Measurements from ENCODE around the gene HS6ST3. TPM values are rescaled to one million over a fixed set of nuclear protein-coding genes. Genes with fewer than 3 reads are reported as not detected.

The HS6ST3 gene
- total RNA-seq, 1 donor from 2014 or later = under 0.01 TPM

DNA sequence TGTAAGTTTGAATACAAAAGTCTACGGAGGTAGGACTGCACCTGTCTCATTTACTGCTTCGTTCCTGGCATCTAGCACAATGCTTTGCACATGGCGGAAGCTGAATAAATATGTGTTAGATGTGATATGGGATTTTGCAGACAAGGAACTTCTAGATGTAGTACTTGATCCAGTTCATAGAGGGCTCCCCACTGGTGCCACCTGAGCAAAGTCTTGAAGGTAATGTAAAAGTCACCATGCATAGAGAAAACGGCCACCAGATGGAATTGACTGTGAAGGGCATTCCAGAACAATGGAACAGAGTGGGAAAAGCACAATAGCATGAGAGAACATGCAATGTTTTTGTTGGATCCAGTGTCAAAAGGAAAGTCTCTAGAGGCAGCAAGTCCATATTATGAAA is 209.3 kb downstream of the HS6ST3 start:
- no peak for DNase-seq (ENCODE audit: low read depth)

DNA sequence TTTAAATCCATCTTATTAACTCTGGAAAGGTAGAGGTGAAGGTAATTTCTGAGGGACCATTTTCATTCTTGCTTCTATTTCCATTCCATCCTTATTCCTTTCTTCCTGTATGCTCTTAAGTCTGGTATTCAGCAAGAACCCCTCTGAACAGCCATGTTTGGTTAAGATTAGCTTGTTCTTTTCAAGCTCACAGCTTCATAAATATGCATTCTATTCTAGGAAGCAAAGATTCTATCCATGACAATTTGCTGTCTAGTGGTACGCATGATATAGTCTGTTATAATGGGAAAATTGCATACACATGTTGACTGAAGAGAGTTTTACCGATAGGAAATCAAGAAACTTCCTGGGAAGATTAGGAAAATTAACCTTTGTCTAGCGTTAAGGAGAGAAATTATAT is 218.7 kb downstream of the HS6ST3 start:
- DNase-seq (ENCODE audit: low read depth) = no peak

DNA sequence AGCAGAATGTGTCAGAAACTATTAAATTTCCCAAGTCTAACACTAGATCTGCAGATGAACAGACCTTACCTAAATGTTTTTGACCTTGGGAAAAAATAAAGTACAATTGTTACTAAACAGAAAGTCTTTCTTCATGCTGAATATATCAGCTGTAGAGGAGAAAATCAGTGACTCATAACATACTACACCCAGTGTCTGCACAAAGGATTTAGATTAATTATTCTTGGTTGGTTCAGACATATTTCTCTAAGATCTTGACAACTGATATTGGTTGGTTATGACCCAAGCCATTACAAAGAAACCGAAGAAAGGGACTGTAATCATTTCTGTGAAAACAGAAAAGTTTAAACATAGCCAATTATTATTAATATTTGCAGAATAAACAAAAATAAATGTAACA is 225.1 kb downstream of the HS6ST3 start:
- no peak for DNase-seq (ENCODE audit: low read depth)

DNA sequence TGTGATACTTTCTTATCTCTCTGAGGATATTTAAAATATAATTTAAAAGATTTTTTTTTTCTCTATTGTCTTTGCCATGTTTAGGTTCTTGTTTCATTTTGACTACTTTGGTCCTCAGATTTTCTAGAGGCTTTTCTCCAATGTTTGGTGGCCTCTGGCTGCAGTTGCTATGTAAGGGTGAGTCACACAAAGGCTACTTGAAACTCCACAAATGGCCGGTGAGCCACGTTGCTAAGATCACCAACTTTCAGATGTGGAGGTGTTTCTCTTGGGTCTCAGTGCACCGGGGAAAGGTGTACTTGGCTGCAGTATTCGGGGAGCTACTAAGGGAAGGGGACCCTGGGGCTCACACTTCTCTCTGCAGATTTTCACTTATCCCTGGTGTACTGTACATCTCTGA is 248.1 kb downstream of the HS6ST3 start:
- DNase-seq (ENCODE audit: low read depth) = no peak

DNA sequence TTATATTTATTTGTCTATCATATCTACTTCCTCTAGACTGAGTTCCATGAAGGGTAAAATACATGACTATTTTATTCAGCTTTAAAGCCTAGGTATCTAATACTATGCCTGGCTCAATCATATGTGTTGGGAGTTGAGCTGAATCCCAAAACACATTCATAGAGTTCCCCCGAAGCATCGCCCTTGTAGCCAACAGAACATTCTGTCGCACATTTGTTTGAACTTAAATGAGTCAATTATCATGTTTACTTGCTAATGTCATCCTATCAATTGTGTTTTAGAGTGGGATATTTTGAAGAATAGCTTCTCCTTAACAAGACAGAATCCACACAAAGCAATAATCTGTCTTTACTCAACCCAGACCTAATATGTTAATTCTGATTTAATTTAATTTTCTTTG is 252.4 kb downstream of the HS6ST3 start:
- DNase-seq (ENCODE audit: low read depth) = no peak

DNA sequence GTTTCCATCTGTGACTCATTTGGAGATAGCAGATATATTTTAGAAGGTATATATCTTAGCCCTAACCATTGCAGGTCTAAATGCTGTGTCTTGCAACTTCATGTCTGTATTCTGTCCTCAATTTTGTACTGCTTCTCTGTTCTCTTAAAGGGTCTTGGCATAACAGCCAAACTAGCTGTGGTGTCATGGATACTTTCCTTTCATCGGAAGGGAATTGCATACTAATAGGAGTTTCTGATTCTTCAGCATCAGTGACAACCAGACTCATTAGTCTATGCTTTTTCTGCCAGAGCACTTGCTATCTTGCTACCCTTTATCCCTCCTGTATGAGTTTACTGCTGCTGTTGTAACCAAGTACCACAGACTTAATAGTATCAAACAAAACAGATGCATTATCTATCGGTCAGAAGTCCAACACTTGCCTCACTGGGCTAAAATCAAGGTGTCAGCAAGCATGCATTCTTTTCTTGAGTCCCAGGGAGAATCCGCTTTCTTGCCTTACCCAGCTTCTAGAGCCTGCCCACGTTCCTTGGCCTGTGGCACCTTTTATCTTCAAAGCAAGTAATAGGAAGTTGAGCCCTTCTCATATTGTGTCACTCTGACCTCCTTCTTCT is 253.1 kb downstream of the HS6ST3 start:
- DNase-seq (ENCODE audit: low read depth) = no peak

DNA sequence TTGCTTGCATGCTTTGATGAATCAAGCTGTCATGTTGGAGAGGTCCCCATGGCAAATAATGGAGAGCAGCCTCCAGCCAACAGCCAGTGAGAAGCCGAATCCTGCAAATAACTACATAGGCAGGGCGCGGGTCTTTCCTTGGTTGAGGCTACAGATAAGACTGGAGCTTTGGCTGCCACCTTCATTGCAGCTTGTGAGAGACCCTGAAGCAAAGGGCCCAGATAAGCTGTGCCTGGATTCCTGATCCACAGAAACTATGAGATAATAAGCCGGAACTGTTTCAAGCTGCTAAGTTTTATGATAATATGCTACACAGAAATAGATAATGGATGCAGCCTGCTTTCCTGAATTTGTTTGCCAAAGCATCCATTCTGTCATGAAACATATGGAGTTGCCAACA is 257.0 kb downstream of the HS6ST3 start:
- DNase-seq (ENCODE audit: low read depth) = no peak

DNA sequence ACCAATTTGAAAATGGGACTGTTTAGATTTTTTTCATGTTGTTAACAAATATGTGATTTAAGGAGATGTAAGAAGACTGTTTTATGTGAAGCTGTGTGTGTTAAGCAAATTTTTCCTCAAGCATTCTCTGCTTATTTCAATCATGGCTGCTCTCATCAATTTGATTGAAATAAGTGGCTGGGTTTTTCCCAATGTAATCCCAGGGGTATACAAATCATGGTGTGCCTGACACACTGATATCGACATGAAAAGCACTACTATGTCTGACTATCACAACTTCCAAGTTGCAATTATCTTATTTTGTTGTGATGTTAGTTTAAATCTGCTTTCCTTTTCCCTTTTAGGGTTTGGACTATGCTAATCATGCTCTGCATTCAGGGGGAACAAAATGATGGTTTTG is 283.7 kb downstream of the HS6ST3 start:
- no peak for DNase-seq (ENCODE audit: low read depth)

DNA sequence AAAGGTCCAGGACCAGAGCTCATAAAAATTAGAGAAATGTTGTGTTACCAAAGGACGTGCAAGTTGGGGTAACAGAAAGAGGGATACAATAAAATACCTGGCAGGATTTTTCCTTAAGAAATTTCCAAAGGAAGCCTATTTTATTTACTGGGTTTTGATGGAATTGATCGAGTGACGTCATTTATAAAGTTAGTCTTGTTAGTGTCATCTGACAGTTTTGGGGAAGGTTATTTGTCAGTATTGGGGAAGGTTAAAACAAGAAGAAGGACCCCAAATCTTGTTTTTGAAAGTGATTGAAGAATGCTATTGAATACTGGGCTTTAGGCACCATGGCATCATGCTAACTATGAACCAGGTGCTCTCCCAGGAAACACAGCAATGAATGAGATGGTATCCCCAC is 287.9 kb downstream of the HS6ST3 start:
- no peak for DNase-seq (ENCODE audit: low read depth)

DNA sequence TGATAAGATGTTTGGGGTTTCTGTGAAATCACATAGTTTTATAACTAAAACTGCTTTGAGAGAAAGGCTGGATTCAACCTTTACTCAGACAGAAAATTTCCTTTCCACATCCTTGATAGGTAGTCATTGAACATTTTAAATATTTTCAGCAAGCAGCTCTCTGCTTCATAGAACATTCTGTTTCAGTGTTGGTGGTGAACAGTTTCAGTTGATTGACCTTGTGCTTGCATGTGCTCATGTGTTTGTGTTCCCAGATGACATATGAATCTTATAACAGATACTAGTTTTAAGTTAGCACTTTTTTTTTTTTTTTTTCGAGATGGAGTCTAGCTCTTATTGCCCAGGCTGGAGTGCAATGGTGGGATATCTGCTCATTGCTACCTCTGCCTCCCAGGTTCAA is 290.1 kb downstream of the HS6ST3 start:
- DNase-seq (ENCODE audit: low read depth) = no peak

DNA sequence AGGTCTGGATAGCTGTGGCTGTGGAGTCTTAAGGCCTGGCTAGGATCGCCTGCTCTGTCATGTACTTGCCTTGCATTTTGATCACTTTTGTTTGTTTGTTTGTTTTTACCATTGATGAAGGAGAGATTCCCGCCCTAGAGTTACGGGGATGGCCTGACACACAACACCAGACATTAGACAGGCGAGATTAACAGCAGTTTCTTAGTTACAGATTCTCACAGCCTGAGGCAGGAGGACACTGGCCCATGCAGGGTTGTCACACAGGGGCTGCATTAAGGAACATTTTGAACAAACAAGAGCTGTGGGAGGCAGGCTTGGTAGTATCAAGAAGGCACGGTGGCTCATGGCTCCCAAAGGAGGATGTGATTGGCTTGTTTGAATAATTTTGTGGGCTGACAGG is 291.8 kb downstream of the HS6ST3 start:
- DNase-seq (ENCODE audit: low read depth) = no peak

DNA sequence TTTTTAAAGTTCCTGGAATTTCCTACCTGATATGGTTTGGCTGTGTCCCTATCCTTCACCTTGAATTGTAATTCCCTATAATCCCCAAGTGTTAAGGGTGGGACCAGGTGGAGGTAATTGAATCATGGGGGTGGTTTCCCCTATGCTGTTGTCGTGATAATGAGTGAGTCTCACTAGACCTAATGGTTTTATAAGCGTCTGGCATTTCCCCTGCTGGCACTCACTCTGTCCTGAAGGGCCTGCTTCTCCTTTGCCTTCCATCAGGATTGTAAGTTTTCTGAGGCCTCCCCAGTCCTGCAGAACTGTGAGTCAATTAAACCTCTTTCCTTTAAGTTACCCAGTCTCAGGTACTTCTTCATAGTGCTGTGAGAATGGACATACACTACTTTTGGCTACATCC is 298.7 kb downstream of the HS6ST3 start:
- no peak for DNase-seq (ENCODE audit: low read depth)

DNA sequence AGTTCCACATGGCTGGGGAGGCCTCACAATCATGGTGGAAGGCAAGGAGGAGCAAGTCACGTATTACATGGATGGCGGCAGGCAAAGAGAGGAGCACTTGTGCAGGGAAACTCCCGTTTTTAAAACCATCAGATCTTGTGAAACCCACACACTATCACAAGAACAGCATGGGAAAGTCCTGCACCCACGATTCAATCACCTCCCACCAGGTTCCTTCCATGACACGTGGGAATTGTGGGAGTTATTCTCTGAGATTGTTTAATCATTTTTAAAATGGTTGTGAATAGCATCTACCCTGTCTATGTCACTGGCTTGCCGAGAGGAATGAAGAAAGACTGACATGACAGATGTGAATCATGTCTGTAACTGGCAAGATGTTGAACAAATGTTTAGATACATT is 301.7 kb downstream of the HS6ST3 start:
- DNase-seq (ENCODE audit: low read depth) = no peak

DNA sequence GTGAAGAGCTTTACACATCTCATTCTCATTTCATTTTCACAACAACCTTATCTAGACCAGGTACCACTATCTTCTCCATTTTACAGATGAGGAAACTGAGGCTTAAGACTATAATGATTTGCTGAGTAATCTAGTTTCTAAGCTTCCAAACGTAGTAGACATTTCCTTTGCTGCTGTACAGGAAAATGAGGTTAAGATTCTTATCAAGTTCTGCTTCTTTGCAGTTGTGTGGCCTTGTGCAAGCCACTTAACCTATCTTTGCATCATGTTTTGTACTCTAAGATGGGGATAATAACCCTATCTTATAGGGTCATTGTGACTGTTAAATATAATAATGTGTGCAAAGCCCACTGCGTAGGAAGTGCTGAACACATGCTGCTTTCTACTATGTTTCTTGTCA is 307.9 kb downstream of the HS6ST3 start:
- DNase-seq (ENCODE audit: low read depth) = no peak

DNA sequence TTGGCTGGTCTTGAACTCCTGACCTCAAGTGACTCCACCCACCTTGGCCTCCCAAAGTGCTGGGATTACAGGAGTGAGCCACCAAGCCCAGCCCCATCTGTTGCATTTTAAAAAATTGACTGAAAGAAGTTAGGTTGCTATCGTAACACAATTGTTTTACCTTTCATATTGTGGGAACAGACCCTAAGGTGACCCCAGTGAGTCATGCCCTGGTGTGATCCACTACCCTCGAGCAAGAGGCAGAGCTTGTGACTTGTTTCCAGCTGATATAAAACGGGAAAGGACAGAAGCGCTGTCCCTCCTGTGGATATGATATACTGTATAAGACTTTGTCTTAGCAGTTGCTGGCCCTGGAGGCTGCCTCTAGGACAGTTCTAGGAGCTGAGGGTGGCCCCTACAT is 308.6 kb downstream of the HS6ST3 start:
- DNase-seq (ENCODE audit: low read depth) = no peak

DNA sequence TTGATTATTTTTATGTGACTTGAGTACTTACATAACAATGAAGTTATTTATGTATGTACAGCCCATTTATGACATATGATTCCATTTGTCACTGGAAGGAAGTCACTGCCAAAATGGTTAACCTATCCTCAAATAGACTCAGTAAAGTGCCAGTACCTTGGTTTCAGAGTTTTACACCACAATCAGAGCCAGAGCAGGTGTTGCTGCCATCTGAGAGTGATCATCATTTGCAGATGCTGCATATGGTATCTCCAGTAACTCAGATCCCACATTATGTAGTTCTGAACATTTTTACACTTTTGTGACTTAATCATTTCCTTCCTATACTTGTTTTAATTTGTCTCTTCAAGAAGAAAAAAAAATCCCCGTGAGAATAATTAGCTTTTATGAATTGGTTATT is 313.3 kb downstream of the HS6ST3 start:
- DNase-seq (ENCODE audit: low read depth) = no peak

DNA sequence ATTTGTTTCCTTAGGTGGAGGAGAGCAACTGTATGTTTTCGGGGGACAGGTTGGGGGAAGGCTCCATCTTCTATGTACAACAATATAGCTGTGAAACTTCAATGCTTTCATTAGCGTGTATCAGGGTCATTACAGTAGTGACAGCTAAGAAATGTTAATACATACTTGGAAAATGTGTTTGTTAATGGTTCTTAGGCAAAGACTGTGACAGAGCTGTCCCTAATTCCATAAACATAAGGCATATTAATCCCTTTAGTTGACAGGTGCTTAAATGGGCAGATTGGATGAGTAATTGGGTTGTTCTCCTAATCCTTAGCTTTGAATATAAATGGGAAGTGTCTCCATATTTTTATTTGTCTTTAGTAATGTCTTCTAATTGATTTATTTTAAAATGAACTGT is 313.7 kb downstream of the HS6ST3 start:
- no peak for DNase-seq (ENCODE audit: low read depth)

DNA sequence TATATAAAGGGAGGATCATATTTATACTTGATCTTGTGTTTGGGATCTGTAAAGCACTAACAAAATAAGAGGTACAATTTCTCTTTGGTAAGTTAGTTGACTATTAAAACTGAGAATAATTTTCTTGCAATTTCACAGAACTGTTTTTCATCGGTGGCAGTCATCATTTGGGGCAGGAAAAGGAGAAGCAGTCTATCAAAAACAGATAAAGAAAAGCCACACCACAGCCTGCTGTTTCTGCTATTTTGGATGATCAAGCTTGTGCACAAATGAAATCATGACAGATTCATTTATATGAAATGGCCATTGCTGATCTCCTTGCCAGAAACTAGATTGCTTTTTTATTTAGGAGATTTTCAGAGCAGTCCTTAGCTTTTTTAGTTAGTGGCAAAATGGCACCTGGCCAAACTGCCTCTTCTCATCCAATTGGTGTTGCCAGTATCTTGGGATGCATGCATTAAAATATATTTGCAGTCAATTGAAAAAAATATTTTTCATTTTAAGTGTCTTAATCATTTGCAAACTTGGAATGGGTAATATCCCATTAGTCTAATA is 326.0 kb downstream of the HS6ST3 start:
- DNase-seq (ENCODE audit: low read depth) = no peak

DNA sequence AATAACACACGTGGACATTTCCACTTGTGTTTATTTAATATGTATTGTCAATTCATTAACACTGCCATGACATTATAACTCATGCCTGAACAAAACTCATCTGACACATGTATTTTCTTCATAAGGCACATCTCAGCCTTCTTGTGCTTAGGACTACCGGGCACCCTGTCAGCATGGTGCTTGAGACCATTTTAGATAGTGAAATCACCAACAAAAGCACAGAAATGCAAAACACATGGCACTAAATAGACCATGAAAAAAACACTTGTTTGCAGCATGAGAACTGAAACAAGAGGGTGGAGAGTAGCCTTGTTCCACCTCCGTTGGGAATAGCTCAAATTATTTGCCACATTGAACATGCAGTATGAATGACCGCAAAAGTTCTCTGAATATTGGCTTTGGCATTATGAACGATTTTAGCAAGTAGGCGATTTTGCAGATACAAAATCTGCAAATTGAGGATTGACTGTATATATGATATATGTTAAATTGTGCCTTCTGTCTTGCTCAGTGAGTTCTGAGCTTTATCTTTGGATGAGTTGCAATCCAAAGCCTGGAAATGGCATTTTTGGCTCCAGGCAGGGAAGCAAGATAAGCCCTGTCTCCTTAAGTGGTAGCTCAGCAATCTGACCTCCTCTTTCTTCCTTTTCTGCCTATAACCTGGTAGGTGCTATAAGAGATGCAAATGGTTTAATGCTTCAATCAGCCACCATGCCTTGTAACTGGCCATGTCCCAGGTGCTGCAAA is 328.2 kb downstream of the HS6ST3 start:
- no peak for DNase-seq (ENCODE audit: low read depth)

DNA sequence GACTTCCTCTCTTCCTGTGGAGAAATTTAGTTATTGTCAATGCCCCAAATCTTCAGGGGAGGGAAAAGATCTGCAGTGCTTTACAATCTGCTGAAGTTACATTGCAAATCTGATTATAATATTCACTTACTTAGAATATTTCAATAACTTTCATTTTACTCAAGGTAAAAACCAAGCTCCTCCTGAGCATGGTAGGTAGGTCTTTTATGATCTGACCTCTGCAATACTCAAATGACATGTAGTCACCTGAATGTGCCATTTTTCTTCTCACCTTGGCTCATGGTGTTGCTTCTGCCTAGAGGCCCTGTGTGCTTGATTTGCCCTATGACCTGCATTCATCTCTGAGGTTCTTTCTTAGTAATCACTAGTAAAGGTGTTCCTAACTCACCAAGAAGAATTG is 331.4 kb downstream of the HS6ST3 start:
- DNase-seq (ENCODE audit: low read depth) = no peak

DNA sequence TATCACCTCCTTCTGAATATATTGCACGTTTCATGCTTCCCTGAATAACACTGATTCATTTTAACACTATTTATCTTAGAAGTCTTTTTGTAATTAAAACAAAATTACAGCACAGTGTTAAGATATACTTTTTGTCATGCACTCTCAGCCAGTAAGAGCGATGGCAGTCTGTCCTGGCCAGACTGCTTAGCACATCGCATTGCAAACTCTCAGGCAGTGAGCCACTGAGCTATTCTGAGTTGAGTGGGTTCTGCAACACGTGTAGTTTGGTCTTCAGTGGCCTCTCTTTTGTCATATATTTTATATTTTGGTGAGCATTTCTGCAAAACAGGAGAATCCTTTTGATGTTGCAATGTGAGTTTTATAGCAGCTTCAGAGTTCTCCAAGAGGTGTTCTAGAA is 332.1 kb downstream of the HS6ST3 start:
- DNase-seq (ENCODE audit: low read depth) = no peak

DNA sequence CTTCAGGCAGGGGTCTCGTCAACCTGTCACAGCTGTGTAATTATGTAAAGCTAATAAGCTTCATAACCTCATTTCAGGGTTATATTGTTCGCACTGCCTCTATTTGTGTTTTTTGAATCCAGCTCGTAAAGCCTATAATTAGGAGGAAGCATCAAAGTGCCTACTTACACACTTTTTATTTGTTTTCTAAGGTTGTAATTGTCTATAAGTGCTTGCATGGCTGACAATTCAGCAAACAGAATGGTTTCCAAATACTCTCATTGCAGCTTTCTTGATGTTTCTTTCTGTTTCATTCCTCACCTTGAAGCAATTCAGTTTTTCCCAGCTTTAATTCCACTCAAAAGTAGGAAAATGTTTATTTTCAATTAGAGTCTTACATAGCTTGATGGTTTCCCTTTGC is 336.3 kb downstream of the HS6ST3 start:
- no peak for DNase-seq (ENCODE audit: low read depth)

DNA sequence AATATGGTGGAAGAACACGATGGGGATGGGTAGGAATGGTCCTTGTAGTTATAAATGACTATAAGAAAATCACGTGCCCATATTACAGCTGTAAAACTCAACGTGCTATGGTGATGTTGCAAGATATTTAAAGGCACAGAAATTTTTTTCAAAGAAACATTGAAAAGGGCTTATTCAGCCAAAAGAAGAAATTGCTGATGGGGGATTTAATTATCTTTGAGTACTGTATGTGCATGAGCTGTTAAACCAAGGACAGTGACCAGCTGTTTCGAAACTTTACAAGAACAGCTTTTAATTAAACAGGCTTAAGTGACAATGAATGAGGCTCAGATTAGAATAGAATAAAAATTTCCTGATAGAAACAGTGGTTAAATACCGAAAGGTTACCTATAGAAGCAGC is 339.0 kb downstream of the HS6ST3 start:
- no peak for DNase-seq (ENCODE audit: low read depth)

Measured in renal cortical epithelial cell (primary cell).